GM18873 (cell line): ENCODE data around the gene SLC9A6.
"Not testable (repeated sequence)": the region's sequence is repeated elsewhere in the genome, so short reads cannot be mapped to it uniquely, and the experiment has no call there.

Source experiments
- ATAC-seq: cut with Tn5 transposase; IDR thresholded peaks from one replicate; pipeline ENCODE4 v1.9.1; 2021; ENCODE audit warnings: mild to moderate bottlenecking, moderate library complexity, moderate number of reproducible peaks; ENCODE audit not compliant: unreplicated experiment, low FRiP score

The SLC9A6 gene

DNA sequence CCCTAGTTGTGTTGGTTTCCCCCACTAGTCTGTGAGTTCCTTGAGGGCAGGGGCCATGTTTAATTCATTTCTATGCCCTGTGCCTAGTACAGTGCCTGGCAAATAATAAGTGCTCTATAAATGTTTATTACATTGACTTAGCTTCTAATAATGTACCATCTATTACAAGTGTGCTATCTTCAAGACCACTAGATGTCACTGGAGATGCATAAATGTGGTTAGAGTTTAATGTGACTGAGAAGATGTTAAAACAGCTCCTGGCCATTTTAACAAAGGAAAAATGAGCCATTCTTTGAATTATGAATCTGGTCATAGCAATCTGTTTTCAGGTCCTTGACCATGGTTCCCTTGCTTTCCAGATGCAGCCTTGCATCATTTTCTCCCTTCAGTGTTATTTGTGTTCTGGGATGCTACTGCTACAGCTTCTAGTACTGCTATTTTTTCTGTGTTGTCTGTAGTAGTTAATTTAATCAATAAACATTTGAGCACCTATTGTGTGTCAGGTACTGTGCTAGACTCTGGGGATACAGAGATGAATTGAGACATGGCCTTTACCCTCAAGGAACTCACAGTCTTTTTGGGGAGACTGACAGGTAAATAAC, 43.2 kb downstream of the SLC9A6 start:
- no peak for ATAC-seq

DNA sequence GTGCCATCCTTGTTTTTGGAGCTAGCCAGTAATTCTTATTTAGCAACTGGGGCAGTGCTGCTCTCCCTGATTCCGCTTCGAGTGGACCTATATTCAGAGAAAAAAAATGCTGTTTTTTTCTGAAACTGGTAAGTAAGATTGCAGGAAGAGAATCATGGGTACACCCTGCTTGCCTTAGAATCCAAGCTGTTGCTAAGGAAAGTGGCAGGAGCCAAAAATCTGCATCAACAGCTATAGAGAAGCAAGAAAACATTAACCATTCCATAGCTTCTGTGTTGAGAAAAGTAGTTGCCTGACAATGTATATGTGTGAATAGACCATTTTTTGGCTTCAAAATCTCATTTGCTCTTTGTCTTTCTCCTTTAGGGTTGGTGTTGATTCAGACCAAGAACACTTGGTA, 44.5 kb downstream of the SLC9A6 start:
- ATAC-seq, result no peak

DNA sequence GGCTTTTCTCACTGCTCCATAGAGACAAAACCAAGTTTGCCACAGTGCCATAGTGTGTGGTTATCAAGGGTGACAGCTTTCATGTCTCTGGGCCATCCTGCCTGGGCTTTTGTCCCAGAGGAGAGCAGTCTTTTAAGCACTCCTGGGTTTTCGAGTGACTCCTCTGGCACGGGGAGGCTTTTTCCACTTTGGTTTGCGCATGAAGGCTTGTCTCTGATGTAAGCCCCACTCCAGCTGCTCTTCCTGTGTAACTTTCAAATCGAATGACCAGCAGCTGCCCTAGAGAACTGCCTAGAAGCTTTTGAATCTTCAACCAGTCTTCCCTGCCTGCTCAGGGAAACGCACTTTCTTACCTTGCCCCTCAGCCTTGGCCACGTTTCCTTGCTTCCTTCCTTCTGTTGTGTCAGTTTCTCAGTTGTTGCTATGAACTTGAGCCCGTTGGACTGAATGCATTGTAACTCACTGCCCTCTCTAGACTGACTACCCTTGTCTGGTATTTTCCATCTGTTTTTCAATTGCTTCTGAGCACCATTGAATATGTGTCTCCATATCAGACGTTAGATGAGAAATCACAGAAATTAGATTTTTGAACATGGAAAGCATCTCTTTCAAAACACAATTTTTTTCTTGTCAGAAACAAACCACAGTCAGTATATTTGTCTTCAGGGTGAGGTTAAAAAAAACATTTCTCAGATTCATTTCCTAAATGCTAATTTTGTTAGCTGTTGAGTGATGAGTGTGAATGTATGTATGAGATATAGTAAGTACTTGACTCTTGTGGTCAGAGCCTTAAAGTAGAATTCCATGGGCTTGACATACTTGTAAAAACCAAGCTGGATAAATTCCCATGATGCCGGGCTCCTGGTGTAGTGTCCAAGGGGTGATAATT, 45.3 kb downstream of the SLC9A6 start:
- no peak for ATAC-seq

DNA sequence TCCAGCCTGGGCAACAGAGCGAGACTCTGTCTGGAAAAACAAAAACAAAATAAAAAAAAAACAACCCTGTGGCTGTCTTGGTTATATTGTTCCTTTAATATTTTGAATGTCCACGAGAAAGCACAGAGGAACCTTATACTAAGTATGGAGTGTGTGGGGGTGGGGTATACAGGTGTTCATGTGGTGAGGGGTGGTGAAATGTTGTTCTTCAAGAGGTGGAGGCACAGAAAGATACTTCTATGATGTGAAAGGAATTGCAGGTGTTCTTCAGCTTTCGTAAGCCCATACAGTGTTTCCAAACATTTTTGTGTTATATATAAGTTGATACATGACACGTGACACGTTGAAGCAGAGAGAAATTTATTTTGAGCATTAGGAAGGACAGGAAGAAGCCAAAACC, 46.4 kb downstream of the SLC9A6 start:
- ATAC-seq, result no peak

DNA sequence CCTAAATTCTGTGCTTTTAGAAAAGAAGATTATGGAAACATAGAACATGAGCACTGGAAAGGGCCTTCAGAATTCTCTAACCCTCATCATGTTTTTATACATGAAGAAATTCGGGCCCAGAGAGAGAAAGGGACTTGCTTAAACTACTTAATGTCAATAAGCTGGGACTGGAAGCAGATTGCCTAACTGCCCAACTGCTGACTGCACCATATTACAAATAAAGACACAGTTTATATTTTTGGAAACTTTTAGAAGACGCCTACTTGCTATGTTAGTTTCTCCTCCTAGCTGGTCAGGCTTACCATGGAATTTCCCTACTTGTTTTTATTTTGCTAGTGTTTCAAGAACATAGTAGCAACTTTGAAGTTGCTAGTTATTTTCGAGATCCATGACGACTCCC, 47.1 kb downstream of the SLC9A6 start:
- no peak for ATAC-seq

DNA sequence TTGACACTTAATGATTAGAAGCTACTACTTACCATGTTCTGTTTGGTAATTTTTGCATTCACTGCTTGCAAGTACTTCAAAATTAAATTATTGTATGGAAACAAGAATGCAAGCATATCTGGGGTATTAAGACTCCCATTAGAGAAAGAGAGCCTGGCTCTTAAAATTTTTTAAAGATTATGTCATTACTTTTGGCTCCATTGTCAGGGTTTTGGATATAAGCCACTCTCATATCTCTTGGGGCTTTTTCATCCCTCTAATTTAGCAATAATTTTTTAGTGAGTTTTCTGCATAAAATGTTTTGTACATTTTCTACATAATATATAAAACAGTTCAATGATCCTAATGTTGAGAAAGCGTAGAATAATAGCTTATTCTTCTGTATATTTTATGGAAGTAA, 49.4 kb downstream of the SLC9A6 start:
- ATAC-seq, result no peak

DNA sequence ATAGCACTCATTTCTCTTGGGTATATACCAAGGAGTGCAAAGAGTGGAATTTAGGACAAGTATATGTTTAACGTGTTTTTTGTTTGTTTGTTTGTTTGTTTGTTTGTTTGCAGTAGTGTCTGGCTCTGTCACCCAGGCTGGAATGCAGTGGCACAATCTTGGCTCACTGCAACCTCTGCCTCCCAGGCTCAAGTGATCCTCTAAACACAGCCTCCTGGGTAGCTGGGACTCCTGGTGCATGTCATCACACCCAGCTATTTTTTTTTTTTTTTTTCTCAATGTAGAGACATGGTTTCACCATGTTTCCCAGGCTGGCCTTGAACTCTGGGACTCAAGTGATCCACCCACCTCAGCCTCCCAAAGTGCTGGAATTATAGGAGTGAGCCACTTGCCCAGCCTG, 50.4 kb downstream of the SLC9A6 start:
- no peak for ATAC-seq

DNA sequence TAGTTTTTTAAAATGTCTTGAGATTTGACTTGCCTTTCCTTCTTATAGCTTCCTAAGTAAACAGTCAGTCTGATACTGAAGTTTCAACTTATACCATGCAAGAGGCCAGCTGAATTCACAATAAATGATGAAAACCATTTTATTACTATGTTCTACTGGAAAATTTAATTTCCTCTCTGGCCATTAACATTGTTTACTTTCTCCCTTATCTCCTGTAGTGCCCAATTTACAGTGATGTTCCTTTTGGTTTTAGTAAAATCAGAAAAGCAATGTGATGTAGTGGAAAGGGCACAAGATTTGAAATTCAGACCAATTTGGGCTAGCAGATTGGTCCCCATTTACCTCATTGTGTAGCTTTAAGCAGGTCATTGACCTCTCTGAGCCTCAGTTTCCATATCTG, 54.2 kb downstream of the SLC9A6 start:
- ATAC-seq, result no peak

DNA sequence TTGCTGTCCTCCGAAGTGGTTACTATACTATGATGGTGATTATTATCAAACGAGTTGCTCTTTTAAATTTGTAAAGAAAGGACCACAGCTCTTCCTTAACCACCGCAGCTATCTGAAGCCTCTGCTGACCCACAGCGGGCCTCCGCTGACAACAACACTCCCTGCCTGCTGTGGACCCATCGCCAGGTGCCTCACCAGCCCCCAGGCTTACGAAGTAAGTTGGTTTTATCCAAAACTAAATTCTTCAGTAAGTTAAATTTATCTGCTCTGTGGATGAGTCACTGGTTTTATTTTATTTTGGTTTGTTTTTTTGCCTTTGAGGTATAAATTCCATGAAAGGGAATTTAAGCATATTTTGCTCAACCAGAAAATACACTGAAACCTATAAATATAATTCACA, 54.7 kb downstream of the SLC9A6 start:
- ATAC-seq, result no peak

DNA sequence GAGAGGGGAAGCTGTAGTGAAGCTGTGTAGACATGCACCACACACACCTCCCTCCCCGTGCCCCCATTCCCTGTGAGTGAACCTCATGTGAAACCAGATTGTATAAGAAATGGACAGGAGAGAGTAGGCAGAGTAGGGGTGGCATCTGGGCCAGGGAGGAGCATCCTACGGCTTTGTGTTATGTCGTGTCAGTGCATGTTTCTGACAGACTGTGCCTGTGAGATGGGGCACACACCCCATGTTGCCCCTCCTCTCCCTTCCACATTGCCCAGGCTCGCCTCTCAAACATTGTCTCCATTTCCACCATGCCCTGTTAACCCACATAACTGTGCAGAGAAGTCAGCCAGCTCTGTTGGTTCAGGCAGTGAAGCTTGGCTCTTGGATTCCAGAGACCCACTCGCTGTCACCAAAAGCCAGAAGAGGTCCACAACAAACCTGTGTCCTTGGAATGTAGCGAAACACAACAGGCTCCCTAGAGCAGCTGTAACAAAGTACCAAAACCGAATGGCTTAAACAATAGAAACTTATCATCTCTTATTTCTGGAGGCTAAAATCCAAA, 56.1 kb downstream of the SLC9A6 start:
- ATAC-seq, result no peak

DNA sequence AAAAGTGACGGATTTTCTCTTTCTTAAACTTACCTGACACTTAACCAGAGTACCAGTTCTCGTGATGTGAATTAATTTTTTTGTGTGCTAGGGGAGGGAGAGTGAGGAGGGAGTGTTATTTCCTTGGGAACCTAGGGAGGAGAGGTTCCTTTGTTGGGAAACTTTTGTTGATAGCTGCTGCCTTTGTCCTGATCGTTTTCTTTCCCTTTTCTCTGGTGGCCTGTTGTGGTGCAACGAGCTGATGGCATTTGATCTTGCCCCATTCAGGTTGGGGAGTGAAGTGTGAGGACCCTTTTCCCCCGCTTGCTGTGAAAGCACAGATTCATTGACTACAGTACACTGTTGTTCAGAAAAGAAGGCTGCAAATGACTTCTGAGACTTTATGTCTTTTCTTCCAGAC, 59.8 kb downstream of the SLC9A6 start:
- no peak for ATAC-seq

DNA sequence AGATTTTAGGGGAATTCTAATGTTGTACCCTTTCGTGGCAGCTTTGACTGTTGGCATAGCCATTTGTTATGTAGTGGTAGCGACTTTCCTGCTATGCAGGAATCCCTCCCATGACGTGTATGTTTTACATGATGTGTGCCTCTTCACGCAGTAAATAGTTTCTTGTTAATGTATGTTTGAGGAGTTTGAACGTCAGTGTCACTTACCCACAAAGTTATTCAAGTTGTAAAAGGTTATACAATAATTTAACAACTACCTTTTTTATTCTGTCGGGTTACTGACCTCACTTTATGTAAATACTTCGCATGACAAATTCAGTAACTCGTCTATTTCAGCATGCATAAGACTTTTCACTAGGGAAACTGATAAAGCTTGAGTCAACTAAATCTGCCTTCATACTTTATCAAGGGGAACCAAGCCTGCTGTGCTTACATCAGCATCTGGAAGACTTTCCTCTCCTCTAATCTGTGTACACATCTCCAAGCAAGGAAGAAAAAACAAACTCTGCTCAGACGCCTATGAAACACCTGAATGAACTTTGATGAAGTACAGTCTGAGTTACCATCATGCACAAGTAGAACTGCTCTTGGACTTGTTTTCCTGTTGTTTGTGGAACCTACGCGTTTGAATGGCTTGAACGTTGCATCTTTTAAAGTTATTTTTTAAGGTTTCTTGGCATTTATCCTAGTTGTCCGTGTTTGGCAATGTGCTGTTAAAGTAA, 61.2 kb downstream of the SLC9A6 start:
- ATAC-seq, result no peak

DNA sequence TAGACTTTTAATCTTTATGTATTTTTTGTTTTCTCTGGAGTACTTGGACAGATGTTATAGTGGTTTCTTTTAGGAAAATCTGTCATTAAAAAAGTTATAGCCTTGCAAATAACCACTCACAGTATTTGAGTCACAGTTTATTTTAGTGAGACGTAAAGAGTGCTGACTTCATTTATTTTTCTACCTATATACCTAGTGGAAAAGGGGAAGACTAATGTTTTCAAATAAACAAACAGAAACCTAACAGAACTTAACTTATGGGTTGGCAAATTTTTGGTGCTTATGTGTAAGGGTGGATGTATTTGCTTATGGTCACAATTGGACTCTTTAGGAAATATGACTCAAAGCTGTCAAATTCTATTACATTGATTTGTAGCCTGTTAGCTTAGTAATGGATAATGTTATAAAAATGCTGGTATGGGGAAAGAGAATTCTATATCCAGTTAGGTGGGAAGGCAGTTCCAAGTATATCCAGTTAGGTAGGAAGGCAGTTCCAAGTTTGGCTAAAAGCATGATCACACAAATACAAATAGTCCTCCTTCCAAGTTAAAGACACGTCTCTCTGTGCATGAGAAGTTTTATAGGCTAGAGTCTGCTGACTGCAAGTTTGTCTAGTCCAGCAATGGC, 61.9 kb downstream of the SLC9A6 start:
- ATAC-seq, result no peak

DNA sequence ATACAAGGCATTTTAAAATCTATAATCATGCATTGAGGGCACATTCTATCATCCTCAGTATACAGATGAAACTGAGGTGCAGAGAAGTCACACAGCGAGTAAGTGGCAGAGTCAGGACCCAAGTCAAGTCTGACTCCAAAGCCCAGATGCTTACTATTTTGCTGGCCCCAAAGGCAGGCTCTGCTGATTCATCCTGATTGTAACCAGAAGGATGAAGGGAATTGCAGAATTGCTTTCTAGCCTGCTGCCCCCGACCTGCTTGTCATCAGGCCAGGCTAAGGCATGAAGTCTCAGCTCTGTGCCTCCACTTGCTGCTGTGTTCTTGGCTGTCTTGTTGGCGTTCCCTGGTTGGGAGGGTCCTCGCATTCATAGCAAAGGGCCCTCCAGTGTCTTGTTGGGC, 62.7 kb downstream of the SLC9A6 start:
- no peak for ATAC-seq

DNA sequence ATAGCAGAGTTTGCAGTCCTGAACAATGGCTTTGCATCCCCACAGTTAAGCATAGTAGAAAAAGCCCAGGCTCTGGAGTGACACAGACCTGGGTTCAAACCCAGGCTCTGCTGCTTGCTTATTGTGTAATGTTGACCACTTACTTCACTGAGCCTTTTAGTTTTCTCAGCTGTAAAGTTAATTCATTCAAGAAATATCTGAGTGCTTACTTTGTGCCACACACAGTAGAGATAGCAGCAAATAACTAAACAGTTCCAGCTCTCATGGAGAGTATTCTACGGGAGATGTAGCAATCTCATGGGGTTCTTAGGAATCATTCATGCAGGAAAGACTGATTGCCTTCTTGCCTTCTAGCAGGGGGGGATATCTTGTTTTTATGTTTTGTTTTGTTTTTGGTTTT, 63.2 kb downstream of the SLC9A6 start:
- ATAC-seq, result no peak

DNA sequence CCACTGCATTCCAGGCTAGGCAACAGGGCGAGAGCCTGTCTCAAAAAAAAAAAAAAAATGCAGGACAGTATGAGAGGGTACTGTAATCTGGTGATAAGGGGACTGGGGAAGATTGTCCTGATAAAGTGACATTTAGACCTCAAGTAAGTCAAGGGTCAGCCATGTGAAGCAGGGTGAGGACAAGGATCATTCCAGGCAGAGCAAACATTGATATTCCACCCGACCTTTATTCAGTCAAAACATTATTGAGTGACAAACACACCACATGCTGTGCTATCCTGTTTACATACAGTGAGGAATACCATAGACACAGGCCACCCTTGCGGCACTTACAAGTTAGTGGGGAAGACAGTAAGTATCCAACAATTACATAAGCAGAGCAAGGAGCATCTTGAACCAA, 64.4 kb downstream of the SLC9A6 start:
- no peak for ATAC-seq

DNA sequence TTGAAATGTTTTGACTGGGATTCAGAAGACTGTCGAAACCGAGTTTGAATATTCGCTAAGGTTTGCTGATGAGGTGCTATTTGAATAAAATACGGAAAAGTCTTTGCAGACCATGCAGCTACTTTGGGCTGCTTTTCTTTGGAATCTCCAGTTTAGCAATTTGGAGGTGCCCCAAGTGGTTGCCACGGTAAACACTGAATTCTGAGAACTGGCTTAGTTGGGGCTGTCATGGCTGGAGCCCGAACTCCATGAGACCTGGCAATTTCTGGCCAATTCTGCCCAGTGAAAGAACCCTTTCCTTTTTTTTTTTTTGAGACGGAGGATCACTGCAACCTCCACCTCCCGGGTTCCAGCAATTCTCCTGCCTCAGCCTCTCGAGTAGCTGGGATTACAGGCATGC, 65.6 kb downstream of the SLC9A6 start:
- not testable (repeated sequence) for ATAC-seq

DNA sequence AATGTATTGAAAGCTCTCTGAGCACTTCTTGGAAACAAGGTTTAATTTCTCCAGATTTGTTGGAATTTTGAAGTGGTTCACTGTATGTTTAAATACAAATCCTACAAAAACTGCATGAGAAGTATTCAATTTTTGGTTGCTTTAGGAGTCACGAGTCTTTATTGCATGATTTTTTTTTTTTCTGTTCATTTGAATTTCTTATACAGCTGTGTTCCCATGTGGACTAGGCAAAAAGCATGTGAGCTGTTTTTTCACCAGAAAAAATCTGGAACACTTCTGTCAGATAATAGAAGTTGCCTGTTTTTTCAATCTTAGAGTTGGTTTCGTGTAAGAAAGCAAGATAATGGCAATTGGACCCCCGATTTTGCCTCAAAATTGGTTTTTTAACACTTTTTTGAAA, 66.4 kb downstream of the SLC9A6 start:
- no peak for ATAC-seq

DNA sequence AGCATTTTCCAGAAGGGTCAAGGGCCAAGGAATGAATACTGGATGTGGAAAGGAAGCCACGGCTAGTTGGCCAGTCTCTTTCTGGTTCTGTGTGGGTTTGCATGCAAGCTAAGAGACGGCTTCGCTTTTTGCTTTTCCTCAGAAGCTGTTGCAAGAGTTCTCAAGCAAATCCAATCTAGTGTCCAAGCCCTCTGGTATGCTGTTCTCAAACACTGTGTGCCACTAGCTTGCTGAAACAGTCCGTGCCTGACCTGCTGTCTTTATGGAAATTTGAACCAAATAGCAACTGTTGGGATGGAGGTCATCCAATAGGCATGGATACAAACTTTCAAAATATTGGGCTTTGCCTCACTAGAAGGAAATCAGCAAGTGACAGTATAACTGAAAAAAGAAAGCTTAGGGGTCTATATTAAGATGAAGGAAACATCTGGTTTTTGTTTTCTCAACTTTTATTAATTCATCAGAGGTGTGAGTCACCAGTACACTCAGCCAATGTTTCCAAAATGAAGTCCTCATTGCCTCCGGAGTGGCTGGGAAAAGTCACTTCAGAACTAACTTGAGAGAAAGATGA, 70.5 kb downstream of the SLC9A6 start:
- ATAC-seq, result no peak

DNA sequence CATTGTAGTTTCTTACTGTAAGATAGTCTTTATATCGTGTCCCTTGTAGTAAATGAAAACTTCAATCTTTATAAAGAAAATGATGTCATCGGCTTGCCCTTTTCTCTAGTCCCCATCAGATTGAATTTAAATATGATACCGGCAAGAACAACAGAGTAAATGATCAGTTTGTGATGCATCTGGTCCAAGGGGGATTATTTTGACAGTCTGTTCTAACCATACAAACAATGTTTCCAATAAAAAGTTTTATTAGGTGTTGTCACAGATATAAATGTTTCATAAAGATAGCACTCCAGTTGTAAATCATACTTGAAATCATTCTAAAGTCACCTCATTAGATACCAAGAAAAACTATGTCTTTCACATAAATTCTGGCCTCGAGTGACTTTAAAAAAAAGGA, 72.3 kb downstream of the SLC9A6 start:
- no peak for ATAC-seq
